H1 (cell line): ENCODE measurements around the gene AGAP1. TPM values are rescaled to one million over a fixed set of nuclear protein-coding genes. Genes with fewer than 3 reads are reported as not detected.

Experiments
- BRCA1 ChIP-seq: IDR thresholded peaks from 2 replicates; pipeline ENCODE4 v1.6.1; 2012; ENCODE audit warnings: low read depth, low read length, improper control_type of control experiment
- CBX5 ChIP-seq: fragments of 300-800, 300-1000 bp; sonication (generic); IDR thresholded peaks from 2 replicates; pipeline ENCODE4 v1.7.1; 2016; ENCODE audit warnings: antibody characterized with exemption, low read length, low read depth
- RXRA ChIP-seq: IDR thresholded peaks from 2 replicates; pipeline ENCODE4 v1.6.1; 2011; ENCODE audit warnings: low read depth, mild to moderate bottlenecking, low read length, moderate library complexity; ENCODE audit not compliant: insufficient read depth
- SRF ChIP-seq: IDR thresholded peaks from 2 replicates; pipeline ENCODE4 v1.6.1; 2011; ENCODE audit warnings: mild to moderate bottlenecking, low read depth, low read length, moderate library complexity
- YY1 ChIP-seq: IDR thresholded peaks from 2 replicates; pipeline ENCODE4 v1.6.1; 2011; ENCODE audit warnings: low read depth, mild to moderate bottlenecking, low read length
- polyA plus RNA-seq, 7 experiments: library from polyadenylated mRNA; depleted of rRNA in 3 of 7; stranded (reverse) in 5 of 7; unstranded in 2 of 7; fragments of >200 nt in 5 of 7; fragments of 200-250 nt in 2 of 7; gene quantifications; 1 replicate in 5 of 7; 2 replicates in 1 of 7; 4 replicates in 1 of 7; pipeline versions ENCODE4 v1.2.1 to v1.2.3, GENCODE V29; 2011 to 2013; ENCODE audit warnings: missing spikeins in 2 of 7, mixed read lengths in 2 of 7
- total RNA-seq: library from RNA; stranded (reverse); fragmentation: NEBNext Ultra II Directional; extraction: Animal tissue kit (Norgen Biotek cat#: 25700); gene quantifications from 2 replicates; pipeline ENCODE4 v1.2.1, GENCODE V29; 2021
- TF ChIP-seq, protein P1 (sequence below): fragments of 300-600 bp; sonication (generic); IDR thresholded peaks from 2 replicates; pipeline ENCODE4 v1.7.1; 2012; ENCODE audit warnings: low read length, moderate library complexity, mild to moderate bottlenecking, inconsistent platforms; ENCODE audit not compliant: insufficient replicate concordance
- TF ChIP-seq, protein P2 (sequence below): IDR thresholded peaks from 2 replicates; pipeline ENCODE4 v1.6.1; 2012; ENCODE audit warnings: low read length, inconsistent platforms
- TF ChIP-seq, protein P3 (sequence below): IDR thresholded peaks from 2 replicates; pipeline ENCODE4 v1.6.1; 2012; ENCODE audit warnings: inconsistent platforms

AGAP1 gene
- total and polyA plus RNA-seq, 2 of the 8 experiments (the other 6 are each of a cell fraction or from before 2014, with no cell fraction given): 18.1 to 39.4 TPM

DNA sequence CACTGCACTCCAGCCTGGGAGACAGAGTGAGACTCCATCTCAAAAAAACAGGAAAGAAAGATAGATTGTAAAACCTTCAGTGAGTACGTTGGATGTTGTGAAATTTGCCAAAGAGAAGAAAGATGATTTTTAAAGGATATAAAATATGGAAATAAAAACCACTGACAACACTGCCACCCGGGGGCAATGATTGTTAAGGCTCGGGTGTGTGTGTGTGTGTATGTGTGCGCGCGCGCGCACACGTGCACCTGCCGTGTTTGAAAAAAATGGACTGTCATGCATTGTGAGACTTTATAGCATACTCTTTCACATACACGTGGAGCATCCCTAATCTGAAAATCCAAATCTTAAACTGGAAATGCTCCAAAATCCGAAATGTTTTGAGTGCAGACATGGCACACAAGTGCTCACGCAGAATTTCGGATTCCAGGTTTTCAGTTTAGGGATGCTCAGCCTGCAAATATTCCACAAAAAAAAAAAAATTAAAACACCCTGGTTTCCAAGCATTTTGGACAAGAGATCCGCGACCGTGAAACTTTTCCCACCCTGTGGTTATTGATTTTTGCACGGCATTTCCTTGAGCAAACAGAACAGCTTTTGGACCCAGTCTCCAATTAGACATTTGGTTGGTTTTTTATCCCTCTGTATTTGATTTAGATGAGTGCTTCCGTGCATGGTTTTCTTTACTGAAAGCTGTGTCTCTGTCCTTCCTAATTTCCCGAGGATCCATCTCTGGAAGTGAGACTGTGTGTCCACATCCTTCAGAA, 269.2 kb downstream of the AGAP1 start (continued):
- TF ChIP-seq, protein P1, sequence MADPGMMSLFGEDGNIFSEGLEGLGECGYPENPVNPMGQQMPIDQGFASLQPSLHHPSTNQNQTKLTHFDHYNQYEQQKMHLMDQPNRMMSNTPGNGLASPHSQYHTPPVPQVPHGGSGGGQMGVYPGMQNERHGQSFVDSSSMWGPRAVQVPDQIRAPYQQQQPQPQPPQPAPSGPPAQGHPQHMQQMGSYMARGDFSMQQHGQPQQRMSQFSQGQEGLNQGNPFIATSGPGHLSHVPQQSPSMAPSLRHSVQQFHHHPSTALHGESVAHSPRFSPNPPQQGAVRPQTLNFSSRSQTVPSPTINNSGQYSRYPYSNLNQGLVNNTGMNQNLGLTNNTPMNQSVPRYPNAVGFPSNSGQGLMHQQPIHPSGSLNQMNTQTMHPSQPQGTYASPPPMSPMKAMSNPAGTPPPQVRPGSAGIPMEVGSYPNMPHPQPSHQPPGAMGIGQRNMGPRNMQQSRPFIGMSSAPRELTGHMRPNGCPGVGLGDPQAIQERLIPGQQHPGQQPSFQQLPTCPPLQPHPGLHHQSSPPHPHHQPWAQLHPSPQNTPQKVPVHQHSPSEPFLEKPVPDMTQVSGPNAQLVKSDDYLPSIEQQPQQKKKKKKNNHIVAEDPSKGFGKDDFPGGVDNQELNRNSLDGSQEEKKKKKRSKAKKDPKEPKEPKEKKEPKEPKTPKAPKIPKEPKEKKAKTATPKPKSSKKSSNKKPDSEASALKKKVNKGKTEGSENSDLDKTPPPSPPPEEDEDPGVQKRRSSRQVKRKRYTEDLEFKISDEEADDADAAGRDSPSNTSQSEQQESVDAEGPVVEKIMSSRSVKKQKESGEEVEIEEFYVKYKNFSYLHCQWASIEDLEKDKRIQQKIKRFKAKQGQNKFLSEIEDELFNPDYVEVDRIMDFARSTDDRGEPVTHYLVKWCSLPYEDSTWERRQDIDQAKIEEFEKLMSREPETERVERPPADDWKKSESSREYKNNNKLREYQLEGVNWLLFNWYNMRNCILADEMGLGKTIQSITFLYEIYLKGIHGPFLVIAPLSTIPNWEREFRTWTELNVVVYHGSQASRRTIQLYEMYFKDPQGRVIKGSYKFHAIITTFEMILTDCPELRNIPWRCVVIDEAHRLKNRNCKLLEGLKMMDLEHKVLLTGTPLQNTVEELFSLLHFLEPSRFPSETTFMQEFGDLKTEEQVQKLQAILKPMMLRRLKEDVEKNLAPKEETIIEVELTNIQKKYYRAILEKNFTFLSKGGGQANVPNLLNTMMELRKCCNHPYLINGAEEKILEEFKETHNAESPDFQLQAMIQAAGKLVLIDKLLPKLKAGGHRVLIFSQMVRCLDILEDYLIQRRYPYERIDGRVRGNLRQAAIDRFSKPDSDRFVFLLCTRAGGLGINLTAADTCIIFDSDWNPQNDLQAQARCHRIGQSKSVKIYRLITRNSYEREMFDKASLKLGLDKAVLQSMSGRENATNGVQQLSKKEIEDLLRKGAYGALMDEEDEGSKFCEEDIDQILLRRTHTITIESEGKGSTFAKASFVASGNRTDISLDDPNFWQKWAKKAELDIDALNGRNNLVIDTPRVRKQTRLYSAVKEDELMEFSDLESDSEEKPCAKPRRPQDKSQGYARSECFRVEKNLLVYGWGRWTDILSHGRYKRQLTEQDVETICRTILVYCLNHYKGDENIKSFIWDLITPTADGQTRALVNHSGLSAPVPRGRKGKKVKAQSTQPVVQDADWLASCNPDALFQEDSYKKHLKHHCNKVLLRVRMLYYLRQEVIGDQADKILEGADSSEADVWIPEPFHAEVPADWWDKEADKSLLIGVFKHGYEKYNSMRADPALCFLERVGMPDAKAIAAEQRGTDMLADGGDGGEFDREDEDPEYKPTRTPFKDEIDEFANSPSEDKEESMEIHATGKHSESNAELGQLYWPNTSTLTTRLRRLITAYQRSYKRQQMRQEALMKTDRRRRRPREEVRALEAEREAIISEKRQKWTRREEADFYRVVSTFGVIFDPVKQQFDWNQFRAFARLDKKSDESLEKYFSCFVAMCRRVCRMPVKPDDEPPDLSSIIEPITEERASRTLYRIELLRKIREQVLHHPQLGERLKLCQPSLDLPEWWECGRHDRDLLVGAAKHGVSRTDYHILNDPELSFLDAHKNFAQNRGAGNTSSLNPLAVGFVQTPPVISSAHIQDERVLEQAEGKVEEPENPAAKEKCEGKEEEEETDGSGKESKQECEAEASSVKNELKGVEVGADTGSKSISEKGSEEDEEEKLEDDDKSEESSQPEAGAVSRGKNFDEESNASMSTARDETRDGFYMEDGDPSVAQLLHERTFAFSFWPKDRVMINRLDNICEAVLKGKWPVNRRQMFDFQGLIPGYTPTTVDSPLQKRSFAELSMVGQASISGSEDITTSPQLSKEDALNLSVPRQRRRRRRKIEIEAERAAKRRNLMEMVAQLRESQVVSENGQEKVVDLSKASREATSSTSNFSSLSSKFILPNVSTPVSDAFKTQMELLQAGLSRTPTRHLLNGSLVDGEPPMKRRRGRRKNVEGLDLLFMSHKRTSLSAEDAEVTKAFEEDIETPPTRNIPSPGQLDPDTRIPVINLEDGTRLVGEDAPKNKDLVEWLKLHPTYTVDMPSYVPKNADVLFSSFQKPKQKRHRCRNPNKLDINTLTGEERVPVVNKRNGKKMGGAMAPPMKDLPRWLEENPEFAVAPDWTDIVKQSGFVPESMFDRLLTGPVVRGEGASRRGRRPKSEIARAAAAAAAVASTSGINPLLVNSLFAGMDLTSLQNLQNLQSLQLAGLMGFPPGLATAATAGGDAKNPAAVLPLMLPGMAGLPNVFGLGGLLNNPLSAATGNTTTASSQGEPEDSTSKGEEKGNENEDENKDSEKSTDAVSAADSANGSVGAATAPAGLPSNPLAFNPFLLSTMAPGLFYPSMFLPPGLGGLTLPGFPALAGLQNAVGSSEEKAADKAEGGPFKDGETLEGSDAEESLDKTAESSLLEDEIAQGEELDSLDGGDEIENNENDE: no peak
- TF ChIP-seq, protein P2, sequence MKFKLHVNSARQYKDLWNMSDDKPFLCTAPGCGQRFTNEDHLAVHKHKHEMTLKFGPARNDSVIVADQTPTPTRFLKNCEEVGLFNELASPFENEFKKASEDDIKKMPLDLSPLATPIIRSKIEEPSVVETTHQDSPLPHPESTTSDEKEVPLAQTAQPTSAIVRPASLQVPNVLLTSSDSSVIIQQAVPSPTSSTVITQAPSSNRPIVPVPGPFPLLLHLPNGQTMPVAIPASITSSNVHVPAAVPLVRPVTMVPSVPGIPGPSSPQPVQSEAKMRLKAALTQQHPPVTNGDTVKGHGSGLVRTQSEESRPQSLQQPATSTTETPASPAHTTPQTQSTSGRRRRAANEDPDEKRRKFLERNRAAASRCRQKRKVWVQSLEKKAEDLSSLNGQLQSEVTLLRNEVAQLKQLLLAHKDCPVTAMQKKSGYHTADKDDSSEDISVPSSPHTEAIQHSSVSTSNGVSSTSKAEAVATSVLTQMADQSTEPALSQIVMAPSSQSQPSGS: no peak
- no peak for TF ChIP-seq CBX5
- TF ChIP-seq YY1: no peak
- TF ChIP-seq, protein P3, sequence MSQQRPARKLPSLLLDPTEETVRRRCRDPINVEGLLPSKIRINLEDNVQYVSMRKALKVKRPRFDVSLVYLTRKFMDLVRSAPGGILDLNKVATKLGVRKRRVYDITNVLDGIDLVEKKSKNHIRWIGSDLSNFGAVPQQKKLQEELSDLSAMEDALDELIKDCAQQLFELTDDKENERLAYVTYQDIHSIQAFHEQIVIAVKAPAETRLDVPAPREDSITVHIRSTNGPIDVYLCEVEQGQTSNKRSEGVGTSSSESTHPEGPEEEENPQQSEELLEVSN: no peak
- no peak for TF ChIP-seq SRF
- no peak for TF ChIP-seq RXRA
- no peak for TF ChIP-seq BRCA1
